PC-9 (cell line): ENCODE measurements around the gene CLEC4M. TPM values are rescaled to one million over a fixed set of nuclear protein-coding genes. Genes with fewer than 3 reads are reported as not detected.
A peak's percentile ranks its signal among the peaks of the same experiment; 100 is the strongest.

ENCODE experiments used
- BruUV-seq: library from RNA; stranded (reverse); fragments of 400-500 nt; replicated peaks from 2 replicates; lab custom pipeline; 2021; lab: Mats Ljungman, UMichigan
- CTCF ChIA-PET: fragments of 300-600 bp; sonication (Branson Sonifier 250); formaldehyde crosslinking; loops from one replicate; lab custom pipeline; 2022; ENCODE audit warnings: antibody characterized with exemption; lab: Charles Lee
- POLR2A ChIA-PET: fragments of 300-600 bp; sonication (Branson Sonifier 250); formaldehyde crosslinking; loops from one replicate; lab custom pipeline; 2022; ENCODE audit warnings: antibody characterized with exemption; ENCODE audit not compliant: unreplicated experiment; lab: Charles Lee
- DNase-seq, 2 experiments: peaks; one replicate each; pipeline versions ENCODE4 v3.0.0 to v3.0.0-alpha.2; 2015 to 2022; ENCODE audit warnings: mixed read lengths in 1 of 2
- H2AFZ ChIP-seq: fragments of 200-600 bp; sonication (generic); 2 replicates; pipeline ENCODE4 v1.8.1; 2017; ENCODE audit warnings: antibody characterized with exemption
- H3F3A ChIP-seq: fragments of 200-600 bp; sonication (generic); 2 replicates; pipeline ENCODE4 v1.8.1; 2017; ENCODE audit warnings: antibody characterized with exemption, mild to moderate bottlenecking, low read depth; ENCODE audit not compliant: insufficient read depth
- H3K27ac ChIP-seq: fragments of 200-600 bp; sonication (generic); 2 replicates; pipeline ENCODE4 v1.6.1; 2016; ENCODE audit warnings: mixed run types
- H3K27me3 ChIP-seq: fragments of 200-600 bp; sonication (generic); 2 replicates; pipeline ENCODE4 v1.6.1; 2016; ENCODE audit warnings: low read depth, mixed run types; ENCODE audit not compliant: insufficient read depth
- H3K36me3 ChIP-seq: fragments of 200-600 bp; sonication (generic); 2 replicates; pipeline ENCODE4 v1.6.1; 2016; ENCODE audit warnings: low read depth, mixed run types
- H3K4me1 ChIP-seq: fragments of 200-600 bp; sonication (generic); replicated peaks from 2 replicates; pipeline ENCODE4 v1.6.1; 2016; ENCODE audit warnings: mixed run types; ENCODE audit not compliant: insufficient read depth
- H3K4me2 ChIP-seq: fragments of 200-600 bp; sonication (generic); 2 replicates; pipeline ENCODE4 v1.6.1; 2017; ENCODE audit warnings: mixed run types
- H3K4me3 ChIP-seq: fragments of 200-600 bp; sonication (generic); 2 replicates; pipeline ENCODE4 v1.6.1; 2016; ENCODE audit warnings: mixed run types
- H3K79me2 ChIP-seq: fragments of 200-600 bp; sonication (generic); 2 replicates; pipeline ENCODE4 v1.6.1; 2017; ENCODE audit warnings: low read depth, mixed run types
- H3K9me2 ChIP-seq: fragments of 200-600 bp; sonication (generic); 2 replicates; pipeline ENCODE4 v1.8.1; 2017; ENCODE audit warnings: mild to moderate bottlenecking; ENCODE audit not compliant: insufficient read depth
- H3K9me3 ChIP-seq: fragments of 200-600 bp; sonication (generic); 2 replicates; pipeline ENCODE4 v1.8.1; 2016; ENCODE audit warnings: low read depth; ENCODE audit not compliant: insufficient read depth
- H4K20me1 ChIP-seq: fragments of 200-600 bp; sonication (generic); 2 replicates; pipeline ENCODE4 v1.8.1; 2017; ENCODE audit not compliant: insufficient read depth
- CTCF ChIP-seq: fragments of 200-600 bp; sonication (generic); conservative IDR thresholded peaks from 2 replicates; pipeline ENCODE4 v1.6.1; 2017; ENCODE audit warnings: mixed run types, antibody characterized with exemption, mild to moderate bottlenecking, moderate library complexity
- EZH2 ChIP-seq: fragments of 200-600 bp; sonication (generic); IDR thresholded peaks from 2 replicates; pipeline ENCODE4 v1.8.0; 2017; ENCODE audit warnings: antibody characterized with exemption, low read depth
- intact Hi-C: fragments of 100-400 bp; cut with micrococcal nuclease; formaldehyde crosslinking; loops from one replicate; pipeline ENCODE4 v1.10.0; 2022; ENCODE audit not compliant: unreplicated experiment
- total RNA-seq: library from RNA; stranded (reverse); gene quantifications from 2 replicates; pipeline ENCODE4 v1.2.3, GENCODE V29; 2021

Gene CLEC4M
- total RNA-seq, 1 experiment from 2014 or later, result not detected

- Histone ChIP-seq H3K4me2 (no peak within 1 kb of the TSS), H2AFZ (no peak within 1 kb of the TSS), H3K9me3 (no peaks in the 10 kb centered on the region), H3K9me2 (no peaks in the 10 kb centered on the region), H3K27ac (no peak within 1 kb of the TSS), H3K79me2 (no peaks in the 10 kb centered on the region), H4K20me1 (no peaks in the 10 kb centered on the region), H3F3A (peaks cover 3% of the 10 kb centered on the region; the same call in 1 of the 2 replicates), H3K27me3 (peaks cover 24% of the 10 kb centered on the region), H3K36me3 (no peaks in the 10 kb centered on the region), H3K4me3 (no peak within 1 kb of the TSS), H3K4me1 (0 out of 2 replicates have a peak, but pooled peaks cover 5% of the 10 kb centered on the region)
- TF ChIP-seq CTCF (no peak), EZH2 (no peak)
- ChIA-PET POLR2A (no interaction called here), CTCF (no interaction called here)
- no TSS peak for BruUV-seq
- intact Hi-C loops, result loop anchor here (5.0 kb wide), 1 partner anchor 50 kb away; no protein-coding TSS in a partner anchor
- peak in 1 of 2 experiments; percentile 29 for DNase-seq
Observed at GRCh38 chr19:7746903-7747884, 15.8 kb upstream of the CLEC4M start, which contains the start of gene CD209. TSS of gene CD209 (minus strand) at chr19:7747534. CDS start at chr19:7747511, 23 bp downstream.

DNA sequence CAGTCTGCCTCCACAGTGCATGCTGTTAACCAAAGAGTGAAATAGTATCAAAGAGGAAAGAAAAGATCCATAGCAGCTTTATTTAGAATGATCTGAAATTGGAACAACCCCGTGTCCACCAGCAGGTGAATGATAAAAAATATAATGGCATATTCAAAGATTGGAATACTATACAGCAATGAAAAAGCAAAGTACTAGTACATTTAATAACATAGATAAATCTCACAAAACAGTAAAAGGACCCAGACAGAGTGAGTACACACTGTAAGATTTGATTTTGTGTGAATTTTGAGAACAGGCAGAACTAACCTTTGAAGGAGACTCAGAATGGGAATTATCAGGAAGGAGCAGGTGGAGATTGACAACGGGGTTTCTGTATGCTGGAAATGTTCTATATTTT is 14.9 kb upstream of the CLEC4M start:
- intact Hi-C loops, result loop anchor here (2.0 to 5.0 kb wide), 2 partner anchors 49 to 105 kb away; no protein-coding TSS in a partner anchor
- ChIA-PET POLR2A (no interaction called here), CTCF (no interaction called here)

More for the DNA sequence above, 14.9 kb upstream of the CLEC4M start:
- Histone ChIP-seq H3K4me1 (0 out of 2 replicates have a peak, but pooled peaks cover 5% of the 10 kb centered on the region), H4K20me1 (no peaks in the 10 kb centered on the region), H3F3A (peaks cover 3% of the 10 kb centered on the region; the same call in 1 of the 2 replicates), H3K9me3 (no peaks in the 10 kb centered on the region), H2AFZ (no peak overlapping the region), H3K27me3 (peaks cover 17% of the 10 kb centered on the region), H3K4me3 (no peak overlapping the region), H3K4me2 (no peak overlapping the region), H3K27ac (no peak overlapping the region), H3K79me2 (no peaks in the 10 kb centered on the region), H3K9me2 (no peaks in the 10 kb centered on the region), H3K36me3 (no peaks in the 10 kb centered on the region)
- TF ChIP-seq EZH2, result no peak
- TF ChIP-seq CTCF, result no peak
- BruUV-seq, result no TSS peak
- no peak for DNase-seq
